HepG2 (cell line): ENCODE measurements around the gene TAP1. TPM values are rescaled to one million over a fixed set of nuclear protein-coding genes. Genes with fewer than 3 reads are reported as not detected.
A peak's percentile ranks its signal among the peaks of the same experiment; 100 is the strongest.

Experiments
- BRCA1 ChIP-seq: sonication (generic); formaldehyde crosslinking; IDR thresholded peaks from 2 replicates; pipeline ENCODE4 v1.4.0; 2020; ENCODE audit warnings: missing genetic modification reagents
- EED ChIP-seq: sonication (generic); formaldehyde crosslinking; IDR thresholded peaks from 2 replicates; pipeline ENCODE4 v1.5.0; 2020; ENCODE audit warnings: mild to moderate bottlenecking, missing genetic modification reagents
- HCFC1 ChIP-seq: fragments of 150-350 bp; IDR thresholded peaks from 2 replicates; pipeline ENCODE4 v1.6.1; 2014; ENCODE audit warnings: low read depth, low read length
- KAT2B ChIP-seq: fragments of 150-350 bp; IDR thresholded peaks from 2 replicates; pipeline ENCODE4 v1.6.1; 2014; ENCODE audit warnings: low read depth, low read length, borderline replicate concordance
- KLF16 ChIP-seq, 2 experiments: sonication (generic) in 1 of 2; formaldehyde crosslinking in 1 of 2; IDR thresholded peaks; 2 replicates each; pipeline versions ENCODE4 v1.6.1 to v1.8.0; 2016 to 2023; ENCODE audit warnings: missing genetic modification reagents in 2 of 2, missing compliant biosample characterization in 1 of 2
- MXD4 ChIP-seq: IDR thresholded peaks from 2 replicates; pipeline ENCODE4 v1.6.1; 2016; ENCODE audit warnings: mild to moderate bottlenecking, missing biosample characterization, missing genetic modification reagents
- NR2F1 ChIP-seq, 2 experiments: fragments of 450-650 bp in 1 of 2; formaldehyde crosslinking in 1 of 2; IDR thresholded peaks; 2 replicates each; pipeline versions ENCODE4 v1.5.0 to v1.6.1; 2016 to 2020; ENCODE audit warnings: mild to moderate bottlenecking in 1 of 2, missing compliant biosample characterization in 1 of 2, missing genetic modification reagents in 1 of 2, moderate library complexity in 1 of 2
- RBAK ChIP-seq: sonication (generic); formaldehyde crosslinking; IDR thresholded peaks from 2 replicates; pipeline ENCODE4 v1.5.1; 2020; ENCODE audit warnings: mild to moderate bottlenecking, missing genetic modification reagents
- RXRA ChIP-seq: sonication (generic); formaldehyde crosslinking; IDR thresholded peaks from 2 replicates; pipeline ENCODE4 v1.5.1; 2020; ENCODE audit warnings: missing genetic modification reagents
- SALL1 ChIP-seq: sonication (generic); formaldehyde crosslinking; IDR thresholded peaks from 2 replicates; pipeline ENCODE4 v1.8.0; 2022; ENCODE audit warnings: mild to moderate bottlenecking, missing genetic modification reagents
- SALL2 ChIP-seq: sonication (generic); formaldehyde crosslinking; IDR thresholded peaks from 2 replicates; pipeline ENCODE4 v1.8.1; 2023; ENCODE audit warnings: mild to moderate bottlenecking, missing genetic modification reagents, inconsistent platforms
- SNAI1 ChIP-seq: sonication (generic); formaldehyde crosslinking; IDR thresholded peaks from 2 replicates; pipeline ENCODE4 v1.5.0; 2020; ENCODE audit warnings: mild to moderate bottlenecking, missing genetic modification reagents, borderline replicate concordance
- SP2 ChIP-seq: sonication (generic); formaldehyde crosslinking; IDR thresholded peaks from 2 replicates; pipeline ENCODE4 v1.5.1; 2020; ENCODE audit warnings: mild to moderate bottlenecking, missing genetic modification reagents
- TBP ChIP-seq: sonication (generic); formaldehyde crosslinking; IDR thresholded peaks from 2 replicates; pipeline ENCODE4 v1.5.0; 2020; ENCODE audit warnings: missing genetic modification reagents
- THRA ChIP-seq: sonication (generic); formaldehyde crosslinking; IDR thresholded peaks from 2 replicates; pipeline ENCODE4 v1.4.0; 2020; ENCODE audit warnings: missing genetic modification reagents, borderline replicate concordance
- ZFP37 ChIP-seq: sonication (generic); formaldehyde crosslinking; IDR thresholded peaks from 2 replicates; pipeline ENCODE4 v1.4.0; 2020; ENCODE audit warnings: missing genetic modification reagents, borderline replicate concordance
- ZNF143 ChIP-seq: sonication (generic); formaldehyde crosslinking; IDR thresholded peaks from 2 replicates; pipeline ENCODE4 v1.4.0; 2020; ENCODE audit warnings: missing genetic modification reagents
- ZNF235 ChIP-seq: sonication (generic); formaldehyde crosslinking; IDR thresholded peaks from 2 replicates; pipeline ENCODE4 v1.8.1; 2023; ENCODE audit warnings: mild to moderate bottlenecking, missing genetic modification reagents, borderline replicate concordance
- ZNF44 ChIP-seq: sonication (generic); formaldehyde crosslinking; IDR thresholded peaks from 2 replicates; pipeline ENCODE4 v1.5.1; 2020; ENCODE audit warnings: mild to moderate bottlenecking, missing genetic modification reagents
- ZNF547 ChIP-seq: sonication (generic); formaldehyde crosslinking; IDR thresholded peaks from 2 replicates; pipeline ENCODE4 v1.5.1; 2020; ENCODE audit warnings: mild to moderate bottlenecking, missing genetic modification reagents
- ZNF646 ChIP-seq: sonication (generic); formaldehyde crosslinking; IDR thresholded peaks from 2 replicates; pipeline ENCODE4 v1.9.0; 2021; ENCODE audit warnings: mild to moderate bottlenecking, missing genetic modification reagents
- polyA plus RNA-seq, 8 experiments: library from polyadenylated mRNA; depleted of rRNA in 3 of 8; stranded (reverse) in 7 of 8; unstranded in 1 of 8; fragments of >200 nt; fragmentation: Illumina TruSeq in 4 of 8; extraction: Trizol in 4 of 8; gene quantifications; 2 replicates each; pipeline versions ENCODE4 v1.2.1 to v1.2.3, GENCODE V29; 2011 to 2016; ENCODE audit warnings: low read depth in 4 of 8, missing spikeins in 1 of 8, mixed read lengths in 1 of 8; ENCODE audit not compliant: insufficient read depth in 1 of 8
- total RNA-seq, 5 experiments: library from RNA; depleted of rRNA; stranded (reverse); fragments of >200 nt; fragmentation: Illumina TruSeq; extraction: Trizol; gene quantifications; 2 replicates each; pipeline ENCODE4 v1.2.3, GENCODE V29; 2016; ENCODE audit warnings: low read depth in 1 of 5
- TF ChIP-seq, protein P1 (sequence below): sonication (generic); formaldehyde crosslinking; IDR thresholded peaks from 2 replicates; pipeline ENCODE4 v1.8.1; 2023; ENCODE audit warnings: mild to moderate bottlenecking, missing genetic modification reagents, borderline replicate concordance

Gene TAP1
- total and polyA plus RNA-seq, 2 of the 13 experiments (the other 11 are each of a cell fraction or from before 2014, with no cell fraction given) = 31.2 to 52.2 TPM

- TF ChIP-seq THRA (CRISPR knock-in tag) = peak; percentile 60; the same call in 1 of the 2 replicates
- peak; percentile 62; the same call in 1 of the 2 replicates for TF ChIP-seq RXRA
- TF ChIP-seq ZFP37 (CRISPR knock-in tag) = no peak; the same call in 1 of the 2 replicates
- TF ChIP-seq KLF16 (CRISPR knock-in tag; IDR thresholded peaks at IDR 0.05) = peak in 1 of 2 experiments; percentile 91; a peak in 2 of 4 replicates
- TF ChIP-seq KAT2B = no peak
- 0 out of 2 replicates have a peak, but pooled peaks have one; percentile 74 for TF ChIP-seq ZNF44 (CRISPR knock-in tag)
- peak; percentile 68 for TF ChIP-seq SALL1
- 0 out of 2 replicates have a peak, but pooled peaks have one; percentile 18 for TF ChIP-seq HCFC1
- TF ChIP-seq, protein P1, sequence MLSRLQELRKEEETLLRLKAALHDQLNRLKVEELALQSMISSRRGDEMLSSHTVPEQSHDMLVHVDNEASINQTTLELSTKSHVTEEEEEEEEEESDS (CRISPR knock-in tag) = peak; percentile 74; the same call in 1 of the 2 replicates
- peak; percentile 80; the same call in 1 of the 2 replicates for TF ChIP-seq SALL2 (CRISPR knock-in tag)
- 0 out of 2 replicates have a peak, but pooled peaks have one; percentile 17 for TF ChIP-seq RBAK (CRISPR knock-in tag)
- peak; percentile 78 for TF ChIP-seq ZNF547 (CRISPR knock-in tag)
- 0 out of 2 replicates have a peak, but pooled peaks have one; percentile 29 for TF ChIP-seq SP2 (CRISPR knock-in tag)
- 0 out of 2 replicates have a peak, but pooled peaks have one; percentile 32 for TF ChIP-seq ZNF646 (CRISPR knock-in tag)
- peak; percentile 75; the same call in 1 of the 2 replicates for TF ChIP-seq MXD4 (CRISPR knock-in tag)
- TF ChIP-seq ZNF143 (CRISPR knock-in tag) = no peak
- peak; percentile 40; the same call in 1 of the 2 replicates for TF ChIP-seq SNAI1 (CRISPR knock-in tag)
- 0 out of 2 replicates have a peak, but pooled peaks have one; percentile 37 for TF ChIP-seq BRCA1 (CRISPR knock-in tag)
- no peak for TF ChIP-seq NR2F1 (CRISPR knock-in tag; IDR thresholded peaks at IDR 0.05)
- 0 out of 2 replicates have a peak, but pooled peaks have one; percentile 60 for TF ChIP-seq TBP
- no peak for TF ChIP-seq ZNF235 (CRISPR knock-in tag)
- no peak; the same call in 1 of the 2 replicates for TF ChIP-seq EED (CRISPR knock-in tag)
Observed at GRCh38 chr6:32853541-32854375, at the start of gene TAP1, which contains the start of gene PSMB9 (continued).
